ENCODE data around the gene CYBC1.

Gene CYBC1

GRCh38 chr17:82487910-82488309 lies 37.4 kb upstream of the CYBC1 start:
- no peaks in the 10 kb centered on the region for H3K9me3 ChIP-seq (ENCODE audit: control insufficient read depth, insufficient read depth, low read length)
- no peak overlapping the region for H3K4me3 ChIP-seq (ENCODE audit: low read length)
- H3K36me3 ChIP-seq (ENCODE audit: control insufficient read depth, low read length): peaks cover 59% of the 10 kb centered on the region
- no peak for TF ChIP-seq EZH2phosphoT487 (IDR thresholded peaks at IDR 0.05; ENCODE audit: borderline replicate concordance, low read length)
- TF ChIP-seq CTCF (IDR thresholded peaks at IDR 0.05; ENCODE audit: low read depth, low read length, poor library complexity, severe bottlenecking): no peak
- no peaks in the 10 kb centered on the region for H3K79me2 ChIP-seq (ENCODE audit: control insufficient read depth, low read length)
- no peak overlapping the region for H3K27ac ChIP-seq (ENCODE audit: low read depth, low read length)
- H4K20me1 ChIP-seq (ENCODE audit: control insufficient read depth, insufficient read depth, low read depth, low read length): no peaks in the 10 kb centered on the region
- H3K27me3 ChIP-seq (ENCODE audit: control insufficient read depth, low read length): no peaks in the 10 kb centered on the region
- H3K4me1 ChIP-seq (ENCODE audit: control insufficient read depth, low read length): peaks cover 14% of the 10 kb centered on the region
- H3K9me2 ChIP-seq (replicated peaks; ENCODE audit: control insufficient read depth, low read length): no peaks in the 10 kb centered on the region
- no peak overlapping the region for H3K4me2 ChIP-seq (ENCODE audit: low read length)
- no peaks in the 10 kb centered on the region; the same call in 1 of the 2 replicates for H3F3A ChIP-seq (ENCODE audit: control insufficient read depth, insufficient read depth)

GRCh38 chr17:82486231-82487094 lies 35.9 kb upstream of the CYBC1 start:
- no peaks in the 10 kb centered on the region for H4K20me1 ChIP-seq (ENCODE audit: control insufficient read depth, insufficient read depth, low read depth, low read length)
- peaks cover 67% of the 10 kb centered on the region for H3K36me3 ChIP-seq (ENCODE audit: control insufficient read depth, low read length)
- TF ChIP-seq CTCF (IDR thresholded peaks at IDR 0.05; ENCODE audit: low read depth, low read length, poor library complexity, severe bottlenecking) (no peak), EZH2phosphoT487 (IDR thresholded peaks at IDR 0.05; ENCODE audit: borderline replicate concordance, low read length) (no peak)

GRCh38 chr17:82483836-82484235 lies 33.3 kb upstream of the CYBC1 start:
- no peak overlapping the region for H3K27ac ChIP-seq (ENCODE audit: low read depth, low read length)
- no peaks in the 10 kb centered on the region for H3K79me2 ChIP-seq (ENCODE audit: control insufficient read depth, low read length)
- H3K27me3 ChIP-seq (ENCODE audit: control insufficient read depth, low read length): no peaks in the 10 kb centered on the region
- H3K9me3 ChIP-seq (ENCODE audit: control insufficient read depth, insufficient read depth, low read length): no peaks in the 10 kb centered on the region
- no peaks in the 10 kb centered on the region for H3K4me1 ChIP-seq (ENCODE audit: control insufficient read depth, low read length)
- no peaks in the 10 kb centered on the region; the same call in 1 of the 2 replicates for H3F3A ChIP-seq (ENCODE audit: control insufficient read depth, insufficient read depth)
- no peaks in the 10 kb centered on the region for H3K9me2 ChIP-seq (replicated peaks; ENCODE audit: control insufficient read depth, low read length)
- TF ChIP-seq CTCF (IDR thresholded peaks at IDR 0.05; ENCODE audit: low read depth, low read length, poor library complexity, severe bottlenecking) (no peak), EZH2phosphoT487 (IDR thresholded peaks at IDR 0.05; ENCODE audit: borderline replicate concordance, low read length) (no peak)
- no peaks in the 10 kb centered on the region for H4K20me1 ChIP-seq (ENCODE audit: control insufficient read depth, insufficient read depth, low read depth, low read length)
- H3K36me3 ChIP-seq (ENCODE audit: control insufficient read depth, low read length): peaks cover 82% of the 10 kb centered on the region
- no peak overlapping the region for H3K4me2 ChIP-seq (ENCODE audit: low read length)
- no peak overlapping the region for H3K4me3 ChIP-seq (ENCODE audit: low read length)

More at GRCh38 chr17:82486231-82487094, 35.9 kb upstream of the CYBC1 start:
- no peak overlapping the region for H3K4me3 ChIP-seq (ENCODE audit: low read length)
- H3K4me2 ChIP-seq (ENCODE audit: low read length): no peak overlapping the region
- H3K9me3 ChIP-seq (ENCODE audit: control insufficient read depth, insufficient read depth, low read length): no peaks in the 10 kb centered on the region
- peaks cover 14% of the 10 kb centered on the region for H3K4me1 ChIP-seq (ENCODE audit: control insufficient read depth, low read length)
- no peaks in the 10 kb centered on the region for H3K9me2 ChIP-seq (replicated peaks; ENCODE audit: control insufficient read depth, low read length)
- no peak overlapping the region for H3K27ac ChIP-seq (ENCODE audit: low read depth, low read length)
- no peaks in the 10 kb centered on the region for H3K27me3 ChIP-seq (ENCODE audit: control insufficient read depth, low read length)
- H3F3A ChIP-seq (ENCODE audit: control insufficient read depth, insufficient read depth): no peaks in the 10 kb centered on the region; the same call in 1 of the 2 replicates
- no peaks in the 10 kb centered on the region for H3K79me2 ChIP-seq (ENCODE audit: control insufficient read depth, low read length)
